Measurements from ENCODE around the gene AGXT2.

AGXT2 gene

GRCh38 chr5:35042781-35043180 is 5.0 kb downstream of the AGXT2 start:
- TF ChIP-seq, protein P1, sequence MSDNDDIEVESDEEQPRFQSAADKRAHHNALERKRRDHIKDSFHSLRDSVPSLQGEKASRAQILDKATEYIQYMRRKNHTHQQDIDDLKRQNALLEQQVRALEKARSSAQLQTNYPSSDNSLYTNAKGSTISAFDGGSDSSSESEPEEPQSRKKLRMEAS (IDR thresholded peaks at IDR 0.05), result no peak
- TF ChIP-seq YY1 (IDR thresholded peaks at IDR 0.05; ENCODE audit: low read depth), result no peak
- TF ChIP-seq EP300 (IDR thresholded peaks at IDR 0.05; ENCODE audit: borderline replicate concordance), result no peak

DNA sequence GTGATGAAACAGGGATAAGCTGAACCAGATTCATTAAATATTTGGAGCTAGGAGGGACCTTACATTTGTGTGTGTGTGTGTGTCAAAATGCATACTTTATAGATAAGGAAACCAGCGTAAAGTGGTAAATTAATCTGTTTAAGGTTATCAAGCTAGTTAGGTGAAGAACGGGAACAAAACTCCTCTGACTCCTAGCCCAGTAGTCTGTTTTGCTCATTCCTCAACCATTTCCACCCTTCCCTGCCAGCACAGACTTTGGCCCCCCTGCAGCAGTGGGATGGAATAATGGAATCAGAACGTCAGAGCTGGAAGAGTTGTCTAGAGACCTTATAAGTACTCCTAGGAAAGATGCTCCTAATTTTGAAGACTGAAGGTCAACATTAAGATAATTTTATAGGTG is 6.5 kb downstream of the AGXT2 start:
- TF ChIP-seq EGR1 (IDR thresholded peaks at IDR 0.05) (no peak), TEAD4 (IDR thresholded peaks at IDR 0.05) (no peak), YY1 (IDR thresholded peaks at IDR 0.05; ENCODE audit: low read depth) (no peak), NFIC (IDR thresholded peaks at IDR 0.05) (no peak), CREB1 (IDR thresholded peaks at IDR 0.05; ENCODE audit: low read depth) (no peak), CEBPB (IDR thresholded peaks at IDR 0.05) (no peak), FOXM1 (IDR thresholded peaks at IDR 0.05; ENCODE audit: borderline replicate concordance, low read depth) (no peak), RAD21 (IDR thresholded peaks at IDR 0.05; ENCODE audit: low read depth) (no peak), REST (IDR thresholded peaks at IDR 0.05; ENCODE audit: low read depth) (no peak)
- TF ChIP-seq, protein P1 (IDR thresholded peaks at IDR 0.05), result no peak

DNA sequence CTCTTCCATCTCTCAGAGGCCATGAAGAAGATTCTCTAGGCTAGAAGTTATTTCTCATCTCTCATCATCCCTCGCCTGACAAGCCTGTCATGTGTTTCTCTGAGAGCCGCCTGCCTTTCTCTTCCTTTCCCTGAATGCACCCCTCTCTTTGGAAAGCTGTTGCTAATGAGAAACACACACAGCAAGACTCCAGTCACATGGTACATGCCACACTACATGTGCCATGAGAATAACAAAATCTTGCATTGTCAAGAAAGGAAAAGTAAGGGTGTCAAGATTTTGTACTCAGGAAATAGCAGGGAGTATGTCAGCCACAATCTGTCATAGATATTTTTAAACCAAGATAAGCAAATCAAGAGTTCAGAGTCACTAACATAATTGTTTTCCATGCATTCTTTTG is 8.9 kb downstream of the AGXT2 start:
- no peak for TF ChIP-seq TCF12 (IDR thresholded peaks at IDR 0.05; ENCODE audit: low read depth)
- no peak for TF ChIP-seq ZBTB7A (IDR thresholded peaks at IDR 0.05; ENCODE audit: low read depth)
- no peak for TF ChIP-seq TEAD4 (IDR thresholded peaks at IDR 0.05)
- TF ChIP-seq USF1 (IDR thresholded peaks at IDR 0.05), result no peak
- no peak for TF ChIP-seq NFIC (IDR thresholded peaks at IDR 0.05)
- no peak for TF ChIP-seq YY1 (IDR thresholded peaks at IDR 0.05; ENCODE audit: low read depth)
- TF ChIP-seq REST (IDR thresholded peaks at IDR 0.05; ENCODE audit: low read depth), result no peak
- TF ChIP-seq RAD21 (IDR thresholded peaks at IDR 0.05; ENCODE audit: low read depth), result no peak
- TF ChIP-seq, protein P1 (IDR thresholded peaks at IDR 0.05), result no peak
- TF ChIP-seq TAF1 (IDR thresholded peaks at IDR 0.05; ENCODE audit: low read depth), result no peak
- TF ChIP-seq EP300 (IDR thresholded peaks at IDR 0.05; ENCODE audit: borderline replicate concordance), result no peak
- no peak for TF ChIP-seq FOXM1 (IDR thresholded peaks at IDR 0.05; ENCODE audit: borderline replicate concordance, low read depth)
- no peak for TF ChIP-seq EGR1 (IDR thresholded peaks at IDR 0.05)

GRCh38 chr5:35036536-35036935 is 11.2 kb downstream of the AGXT2 start:
- TF ChIP-seq TEAD4 (IDR thresholded peaks at IDR 0.05) (no peak), CREB1 (IDR thresholded peaks at IDR 0.05; ENCODE audit: low read depth) (no peak), REST (IDR thresholded peaks at IDR 0.05; ENCODE audit: low read depth) (no peak), FOXM1 (IDR thresholded peaks at IDR 0.05; ENCODE audit: borderline replicate concordance, low read depth) (no peak), NFIC (IDR thresholded peaks at IDR 0.05) (no peak), CEBPB (IDR thresholded peaks at IDR 0.05) (no peak), EP300 (IDR thresholded peaks at IDR 0.05; ENCODE audit: borderline replicate concordance) (no peak), TCF12 (IDR thresholded peaks at IDR 0.05; ENCODE audit: low read depth) (no peak), ZBTB7A (IDR thresholded peaks at IDR 0.05; ENCODE audit: low read depth) (no peak), USF1 (IDR thresholded peaks at IDR 0.05) (no peak), TAF1 (IDR thresholded peaks at IDR 0.05; ENCODE audit: low read depth) (no peak)

DNA sequence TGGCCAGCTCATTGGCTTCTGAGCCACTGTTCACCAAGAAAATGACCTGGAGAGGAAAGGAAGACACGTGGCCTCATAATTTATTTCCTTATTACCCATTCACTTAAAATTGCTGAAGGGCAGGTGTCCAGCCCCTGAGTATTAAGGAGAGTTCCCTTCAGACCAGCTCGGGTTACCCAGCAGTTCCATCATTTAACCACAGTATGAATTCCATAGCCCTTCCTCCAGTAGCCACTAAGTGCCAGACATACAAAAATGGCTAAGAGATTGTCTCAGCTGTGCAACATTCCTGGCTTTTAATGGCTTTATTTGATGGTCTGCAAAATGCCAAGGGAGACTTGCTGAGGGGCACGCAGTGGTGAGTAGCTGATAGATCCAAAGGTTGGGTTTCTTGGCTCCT is 12.5 kb downstream of the AGXT2 start:
- TF ChIP-seq REST (IDR thresholded peaks at IDR 0.05; ENCODE audit: low read depth) (no peak), USF1 (IDR thresholded peaks at IDR 0.05) (no peak), CREB1 (IDR thresholded peaks at IDR 0.05; ENCODE audit: low read depth) (no peak), TCF12 (IDR thresholded peaks at IDR 0.05; ENCODE audit: low read depth) (no peak), CEBPB (IDR thresholded peaks at IDR 0.05) (no peak), EP300 (IDR thresholded peaks at IDR 0.05; ENCODE audit: borderline replicate concordance) (no peak), TAF1 (IDR thresholded peaks at IDR 0.05; ENCODE audit: low read depth) (no peak), TEAD4 (IDR thresholded peaks at IDR 0.05) (no peak), NFIC (IDR thresholded peaks at IDR 0.05) (no peak), RAD21 (IDR thresholded peaks at IDR 0.05; ENCODE audit: low read depth) (no peak), YY1 (IDR thresholded peaks at IDR 0.05; ENCODE audit: low read depth) (no peak), FOXM1 (IDR thresholded peaks at IDR 0.05; ENCODE audit: borderline replicate concordance, low read depth) (no peak), ZBTB7A (IDR thresholded peaks at IDR 0.05; ENCODE audit: low read depth) (no peak), EGR1 (IDR thresholded peaks at IDR 0.05) (no peak)
- TF ChIP-seq, protein P1 (IDR thresholded peaks at IDR 0.05), result no peak

All from Ishikawa (cell line).